Uterus (tissue), 4 donors: ENCODE results near the gene ATXN7L1. TPM values are rescaled to one million over a fixed set of nuclear protein-coding genes. Genes with fewer than 3 reads are reported as not detected.

Experiments
- DNase-seq, 2 donors: peaks; one replicate each; pipeline ENCODE4 v3.0.0-alpha.2; 2019 to 2020
- H3K27ac ChIP-seq, 2 donors: fragments of 200-600 bp; sonication (generic); 1 replicate in 1 of 2; 2 replicates in 1 of 2; pipeline ENCODE4 v1.5.1; 2016 to 2018
- H3K27me3 ChIP-seq, 2 donors: fragments of 200-600 bp; sonication (generic); one replicate each; pipeline ENCODE4 v1.5.1; 2018 to 2019; ENCODE audit warnings: control low read depth in 1 of 2
- H3K36me3 ChIP-seq, 2 donors: fragments of 200-600 bp; sonication (generic); one replicate each; pipeline ENCODE4 v1.5.1; 2019; ENCODE audit warnings: control low read depth in 1 of 2
- H3K4me1 ChIP-seq, 2 donors: fragments of 200-600 bp; sonication (generic); one replicate each; pipeline ENCODE4 v1.5.1; 2018 to 2019; ENCODE audit warnings: control low read depth in 1 of 2
- H3K4me3 ChIP-seq, 2 donors: fragments of 200-600 bp; sonication (generic); 1 replicate in 1 of 2; 2 replicates in 1 of 2; pipeline ENCODE4 v1.5.1; 2018 to 2019; ENCODE audit warnings: mild to moderate bottlenecking in 1 of 2
- H3K9me3 ChIP-seq, 2 donors: fragments of 200-600 bp; sonication (generic); one replicate each; pipeline ENCODE4 v1.5.1; 2019; ENCODE audit warnings: control low read depth in 1 of 2
- CTCF ChIP-seq, 4 experiments: fragments of 200-600 bp in 2 of 4; fragments of 450-650 bp in 2 of 4; sonication (generic) in 2 of 4; IDR thresholded peaks; one replicate each; pipeline ENCODE4 v1.5.1; 2016 to 2019; ENCODE audit warnings: antibody characterized with exemption in 4 of 4, mild to moderate bottlenecking in 2 of 4, moderate library complexity in 1 of 4
- POLR2A ChIP-seq, 2 donors: fragments of 450-650 bp; IDR thresholded peaks; one replicate each; pipeline ENCODE4 v1.6.1; 2016; ENCODE audit warnings: antibody characterized with exemption in 2 of 2, mild to moderate bottlenecking in 1 of 2, moderate library complexity in 1 of 2
- intact Hi-C: fragments of 100-400 bp; cut with DNase I; formaldehyde crosslinking; loops from one replicate; pipeline ENCODE4 v1.15.1; 2023; ENCODE audit warnings: low total_unique reads
- total RNA-seq, 4 donors: library from RNA; depleted of rRNA in 3 of 4; stranded (reverse); fragments of >200 nt in 3 of 4; gene quantifications; one replicate each; pipeline versions ENCODE4 v1.1.0 to v1.2.4, GENCODE V29; 2014 to 2023
- donor health status: DM: yes; HTN: yes; CAD: no.

ATXN7L1 gene
- total RNA-seq, 4 donors from 2014 or later, result 4.4 to 22.4 (median 11.0) TPM

GRCh38 chr7:105866102-105866801 is 10.1 kb downstream of the ATXN7L1 start:
- intact Hi-C loops, result no loop called here
- Histone ChIP-seq H3K27me3 (no peaks in the 10 kb centered on the region), H3K27ac (no peak overlapping the region), H3K4me3 (no peak overlapping the region), H3K9me3 (no peaks in the 10 kb centered on the region), H3K36me3 (no peaks in the 10 kb centered on the region), H3K4me1 (no peaks in the 10 kb centered on the region)
- TF ChIP-seq CTCF (IDR thresholded peaks at IDR 0.05), result no peak
- no peak for TF ChIP-seq POLR2A (IDR thresholded peaks at IDR 0.05)
- no peak for DNase-seq

DNA sequence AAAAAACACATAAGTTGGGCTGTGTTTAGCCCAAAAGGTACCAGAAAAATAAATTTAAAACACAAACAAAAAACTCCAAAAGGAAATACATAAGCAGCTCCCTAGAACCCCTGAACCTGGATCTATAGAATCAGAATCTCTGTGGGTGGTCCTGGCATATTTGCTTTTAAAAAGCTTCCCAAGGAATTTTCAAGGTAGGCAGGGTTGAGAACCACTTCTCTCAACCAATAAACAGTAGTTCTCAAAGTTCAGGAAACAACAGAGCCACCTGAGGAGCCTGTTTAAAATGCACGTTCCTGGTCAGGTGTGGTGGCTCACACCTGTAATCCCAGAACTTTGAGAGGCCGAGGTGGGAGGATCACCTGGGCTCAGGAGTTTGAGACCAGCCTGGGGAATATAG is 12.5 kb downstream of the ATXN7L1 start:
- TF ChIP-seq CTCF (IDR thresholded peaks at IDR 0.05), result no peak
- no peak for TF ChIP-seq POLR2A (IDR thresholded peaks at IDR 0.05)
- Histone ChIP-seq H3K27me3 (no peaks in the 10 kb centered on the region), H3K27ac (no peak overlapping the region), H3K4me1 (no peaks in the 10 kb centered on the region), H3K9me3 (no peaks in the 10 kb centered on the region), H3K4me3 (no peak overlapping the region), H3K36me3 (no peaks in the 10 kb centered on the region)
- no peak for DNase-seq
- intact Hi-C loops, result no loop called here

GRCh38 chr7:105862770-105863169 is 13.6 kb downstream of the ATXN7L1 start:
- no peaks in the 10 kb centered on the region for H3K4me1 ChIP-seq
- intact Hi-C loops, result no loop called here
- H3K27me3 ChIP-seq, result no peaks in the 10 kb centered on the region
- H3K27ac ChIP-seq, result no peak overlapping the region
- DNase-seq, result no peak
- H3K4me3 ChIP-seq, result no peak overlapping the region
- H3K36me3 ChIP-seq, result no peaks in the 10 kb centered on the region
- no peak for TF ChIP-seq CTCF (IDR thresholded peaks at IDR 0.05)
- TF ChIP-seq POLR2A (IDR thresholded peaks at IDR 0.05), result no peak
- H3K9me3 ChIP-seq, result no peaks in the 10 kb centered on the region

DNA sequence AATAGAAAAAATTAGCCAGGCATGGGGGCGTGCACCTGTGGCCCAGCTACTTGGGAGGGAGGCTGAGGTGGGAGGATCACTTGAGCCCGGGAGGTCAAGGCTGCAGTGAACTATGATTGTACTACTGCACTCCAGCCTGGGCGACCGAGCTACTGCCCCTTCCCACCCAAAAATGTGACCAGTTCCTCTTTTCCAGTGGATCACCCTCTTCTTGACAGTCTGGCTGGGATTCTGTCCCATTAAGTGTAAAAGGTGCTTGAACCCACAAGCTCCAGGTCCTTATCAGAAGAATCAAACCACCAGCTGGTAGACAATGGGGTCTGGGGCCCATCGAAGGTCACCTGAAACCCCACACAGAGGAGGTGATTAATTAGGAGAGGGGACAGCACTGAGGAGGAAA is 14.1 kb downstream of the ATXN7L1 start:
- Histone ChIP-seq H3K27ac (no peak overlapping the region), H3K4me3 (no peak overlapping the region), H3K9me3 (no peaks in the 10 kb centered on the region), H3K27me3 (no peaks in the 10 kb centered on the region), H3K4me1 (no peaks in the 10 kb centered on the region), H3K36me3 (no peaks in the 10 kb centered on the region)
- no peak for TF ChIP-seq POLR2A (IDR thresholded peaks at IDR 0.05)
- no peak for TF ChIP-seq CTCF (IDR thresholded peaks at IDR 0.05)
- no peak for DNase-seq
- intact Hi-C loops, result no loop called here

GRCh38 chr7:105861224-105861623 is 15.2 kb downstream of the ATXN7L1 start:
- TF ChIP-seq CTCF (IDR thresholded peaks at IDR 0.05) (no peak), POLR2A (IDR thresholded peaks at IDR 0.05) (no peak)
- intact Hi-C loops, result no loop called here
- no peak overlapping the region for H3K27ac ChIP-seq
- H3K27me3 ChIP-seq, result no peaks in the 10 kb centered on the region
- H3K9me3 ChIP-seq, result no peaks in the 10 kb centered on the region
- H3K4me3 ChIP-seq, result no peak overlapping the region
- no peak for DNase-seq
- H3K36me3 ChIP-seq, result no peaks in the 10 kb centered on the region
- H3K4me1 ChIP-seq, result no peaks in the 10 kb centered on the region
